HG02642 (cell line): Measurements from ENCODE around the gene ZNF142.

Experiments used
- ATAC-seq: cut with Tn5 transposase; IDR thresholded peaks from one replicate; pipeline ENCODE4 v1.9.1; 2021; ENCODE audit warnings: mild to moderate bottlenecking; ENCODE audit not compliant: unreplicated experiment, poor library complexity

Gene ZNF142

GRCh38 chr2:218648787-218649100 is 10.7 kb downstream of the ZNF142 start:
- no peak for ATAC-seq

GRCh38 chr2:218648088-218648786 is 11.2 kb downstream of the ZNF142 start:
- ATAC-seq = no peak

- no peak for ATAC-seq
Observed at GRCh38 chr2:218645126-218645525, 14.3 kb downstream of the ZNF142 start.

- ATAC-seq = no peak
Observed at GRCh38 chr2:218644721-218645120, 14.7 kb downstream of the ZNF142 start.

- ATAC-seq = no peak
Observed at GRCh38 chr2:218643751-218644310, 15.6 kb downstream of the ZNF142 start.

GRCh38 chr2:218642786-218643185 is 16.6 kb downstream of the ZNF142 start:
- ATAC-seq = no peak

GRCh38 chr2:218642121-218642656 is 17.2 kb downstream of the ZNF142 start:
- no peak for ATAC-seq

- ATAC-seq = no peak
Observed at GRCh38 chr2:218638372-218638771, 21.1 kb downstream of the ZNF142 start.

GRCh38 chr2:218635719-218636118 is 23.7 kb downstream of the ZNF142 start:
- ATAC-seq = no peak

GRCh38 chr2:218631837-218632236 is 27.6 kb downstream of the ZNF142 start:
- no peak for ATAC-seq

- ATAC-seq = no peak
Observed at GRCh38 chr2:218627939-218628338, 31.5 kb downstream of the ZNF142 start.

- no peak for ATAC-seq
Observed at GRCh38 chr2:218626369-218626768, 33.1 kb downstream of the ZNF142 start.

GRCh38 chr2:218623366-218623705 is 36.1 kb downstream of the ZNF142 start:
- no peak for ATAC-seq

- ATAC-seq = no peak
Observed at GRCh38 chr2:218622606-218623365, 36.6 kb downstream of the ZNF142 start.

- ATAC-seq = no peak
Observed at GRCh38 chr2:218621007-218621406, 38.4 kb downstream of the ZNF142 start.

- ATAC-seq = no peak
Observed at GRCh38 chr2:218618102-218618860, 41.1 kb downstream of the ZNF142 start.

- no peak for ATAC-seq
Observed at GRCh38 chr2:218615868-218616315, 43.5 kb downstream of the ZNF142 start.

GRCh38 chr2:218607436-218608115 is 51.8 kb downstream of the ZNF142 start, which contains the start of gene PLCD4:
TSS of gene PLCD4 (plus strand) at chr2:218607899. CDS start at chr2:218615740, 7,841 bp downstream.
- ATAC-seq = no peak

GRCh38 chr2:218605432-218605831 is 54.0 kb downstream of the ZNF142 start:
- ATAC-seq = no peak
